Endothelial cell of umbilical vein (primary cell): ENCODE measurements around the gene VAV3. TPM values are rescaled to one million over a fixed set of nuclear protein-coding genes. Genes with fewer than 3 reads are reported as not detected.

Experiments used
- BruUV-seq: library from RNA; stranded (reverse); fragments of 400-500 nt; replicated peaks from 2 replicates; lab custom pipeline; 2021; lab: Mats Ljungman, UMichigan
- CTCF ChIA-PET: fragments of 300-600, 350-600 bp; sonication (Branson Sonifier 250); formaldehyde crosslinking; loops from one replicate; lab custom pipeline; 2021; ENCODE audit warnings: antibody characterized with exemption, inconsistent platforms; lab: Charles Lee
- POLR2A ChIA-PET: fragments of 300-600, 350-600 bp; sonication (Branson Sonifier 250); formaldehyde crosslinking; loops from one replicate; lab custom pipeline; 2021; ENCODE audit warnings: antibody characterized with exemption, inconsistent platforms; lab: Charles Lee
- DNase-seq: peaks from one replicate; pipeline ENCODE4 v3.0.0-alpha.2; 2011; ENCODE audit warnings: low read depth, low spot score
- FAIRE-seq: peaks from 2 replicates; lab custom pipeline; 2011; peaks lifted over from hg19 to GRCh38; lab: Jason Lieb, UNC
- H2AFZ ChIP-seq: 2 replicates; pipeline ENCODE4 v1.6.0; 2012; ENCODE audit warnings: low read depth, low read length, control low read depth, inconsistent platforms
- H3K27ac ChIP-seq: 2 replicates; pipeline ENCODE4 v1.5.1; 2011; ENCODE audit warnings: low read depth, mild to moderate bottlenecking, control low read depth, low read length, moderate library complexity; ENCODE audit not compliant: insufficient read depth
- H3K27me3 ChIP-seq, 2 experiments: 2 replicates each; pipeline versions ENCODE4 v1.6.0 to v1.6.1; 2011; ENCODE audit warnings: low read length in 2 of 2, mixed read lengths in 1 of 2; ENCODE audit not compliant: control insufficient read depth in 2 of 2, insufficient read depth in 2 of 2
- H3K36me3 ChIP-seq, 2 experiments: 2 replicates in 1 of 2; 3 replicates in 1 of 2; pipeline ENCODE4 v1.5.1; 2011; ENCODE audit warnings: low read length in 2 of 2, mild to moderate bottlenecking in 1 of 2, moderate library complexity in 1 of 2; ENCODE audit not compliant: control insufficient read depth in 2 of 2, insufficient read depth in 2 of 2; ENCODE audit errors: extremely low read depth in 1 of 2
- H3K4me1 ChIP-seq: 3 replicates; pipeline ENCODE4 v1.5.1; 2011; ENCODE audit warnings: mild to moderate bottlenecking, low read length; ENCODE audit not compliant: control insufficient read depth, insufficient read depth; ENCODE audit errors: extremely low read depth
- H3K4me2 ChIP-seq: 2 replicates; pipeline ENCODE4 v1.6.1; 2011; ENCODE audit warnings: low read length, control low read depth, mixed read lengths; ENCODE audit not compliant: insufficient read depth
- H3K4me3 ChIP-seq, 3 experiments: fragments of 200-600 bp in 1 of 3; sonication (generic), shearing (Covaris generic) in 1 of 3; replicated peaks in 1 of 3; 2 replicates each; pipeline ENCODE4 v1.5.1; 2011 to 2016; ENCODE audit warnings: control low read depth in 3 of 3, low read length in 3 of 3, mild to moderate bottlenecking in 2 of 3, inconsistent platforms in 1 of 3, low read depth in 1 of 3, moderate library complexity in 1 of 3; ENCODE audit not compliant: insufficient read depth in 1 of 3
- H3K79me2 ChIP-seq: 2 replicates; pipeline ENCODE4 v1.6.0; 2012; ENCODE audit warnings: low read length, inconsistent platforms; ENCODE audit not compliant: control insufficient read depth, insufficient read depth
- H3K9ac ChIP-seq: replicated peaks from 2 replicates; pipeline ENCODE3; 2011; ENCODE audit warnings: low read length, control low read depth; ENCODE audit not compliant: insufficient read depth; ENCODE audit errors: extremely low read depth
- H3K9me1 ChIP-seq: replicated peaks from 3 replicates; pipeline ENCODE4 v1.6.0; 2011; ENCODE audit warnings: mild to moderate bottlenecking, low read length; ENCODE audit not compliant: control insufficient read depth, insufficient read depth; ENCODE audit errors: extremely low read depth
- H3K9me3 ChIP-seq: replicated peaks from 2 replicates; pipeline ENCODE4 v1.5.1; 2012; ENCODE audit warnings: low read length, inconsistent platforms; ENCODE audit not compliant: control insufficient read depth, insufficient read depth
- H4K20me1 ChIP-seq: replicated peaks from 2 replicates; pipeline ENCODE3; 2011; ENCODE audit warnings: mild to moderate bottlenecking, low read length; ENCODE audit not compliant: control insufficient read depth, insufficient read depth; ENCODE audit errors: extremely low read depth
- CTCF ChIP-seq, 2 donors: IDR thresholded peaks; 1 replicate in 1 of 2; 2 replicates in 1 of 2; pipeline ENCODE4 v1.5.1; 2011; ENCODE audit warnings: low read length in 2 of 2, mild to moderate bottlenecking in 2 of 2, moderate library complexity in 2 of 2, control low read depth in 1 of 2, inconsistent platforms in 1 of 2, low read depth in 1 of 2; ENCODE audit not compliant: insufficient read depth in 1 of 2; ENCODE audit errors: extremely low read depth in 1 of 2
- EZH2 ChIP-seq: IDR thresholded peaks from 2 replicates; pipeline ENCODE4 v1.6.1; 2012; ENCODE audit warnings: borderline replicate concordance, low read depth, mild to moderate bottlenecking, moderate library complexity, low read length, inconsistent platforms; ENCODE audit not compliant: severe bottlenecking
- FOS ChIP-seq: IDR thresholded peaks from 2 replicates; pipeline ENCODE4 v1.6.1; 2011; ENCODE audit warnings: mild to moderate bottlenecking, low read length, moderate library complexity, borderline replicate concordance; ENCODE audit not compliant: insufficient read depth
- GATA2 ChIP-seq: IDR thresholded peaks from 2 replicates; pipeline ENCODE4 v1.7.0; 2011; ENCODE audit warnings: low read depth, mild to moderate bottlenecking, moderate library complexity, mixed read lengths, low read length; ENCODE audit not compliant: insufficient read length, insufficient read depth
- JUN ChIP-seq: IDR thresholded peaks from 2 replicates; pipeline ENCODE4 v1.6.1; 2011; ENCODE audit warnings: borderline replicate concordance, low read depth; ENCODE audit not compliant: insufficient read length, insufficient read depth
- MAX ChIP-seq: IDR thresholded peaks from 2 replicates; pipeline ENCODE4 v1.6.1; 2011; ENCODE audit not compliant: insufficient read depth, insufficient read length
- MYC ChIP-seq: IDR thresholded peaks from one replicate; pipeline ENCODE4 v1.6.1; 2011; ENCODE audit warnings: mild to moderate bottlenecking, low read depth, low read length
- POLR2A ChIP-seq: IDR thresholded peaks from 2 replicates; pipeline ENCODE4 v1.6.1; 2012; ENCODE audit warnings: low read depth, mild to moderate bottlenecking, control low read depth, low read length
- POLR2AphosphoS5 ChIP-seq: IDR thresholded peaks from 2 replicates; pipeline ENCODE4 v1.6.1; 2012; ENCODE audit warnings: low read depth, mild to moderate bottlenecking, control low read depth, low read length, moderate library complexity; ENCODE audit not compliant: insufficient read depth
- dilution Hi-C: fragments of 300-500 bp; cut with MboI; formaldehyde crosslinking; loops from one replicate; pipeline ENCODE4 v1.15.0; 2019; ENCODE audit warnings: low sequenced_read_pairs; ENCODE audit not compliant: extremely low pct_ligation_motif_present
- intact Hi-C: fragments of 100-400 bp; cut with micrococcal nuclease; formaldehyde crosslinking; loops from one replicate; pipeline ENCODE4 v1.10.0; 2022
- polyA plus RNA-seq, 4 experiments: library from polyadenylated mRNA; depleted of rRNA in 3 of 4; stranded (reverse) in 3 of 4; unstranded in 1 of 4; fragments of >200 nt; gene quantifications; 2 replicates each; pipeline versions ENCODE4 v1.2.1 to v1.2.3, GENCODE V29; 2011 to 2012; ENCODE audit warnings: missing spikeins in 1 of 4
- total RNA-seq: library from RNA; stranded (reverse); gene quantifications from 2 replicates; pipeline ENCODE4 v1.2.3, GENCODE V29; 2021

VAV3 gene
- total and polyA plus RNA-seq, 2 donors (not counting 3 experiments of a cell fraction or from before 2014, with no cell fraction given) = 0.18 to 1.5 TPM

- Histone ChIP-seq H2AFZ (no peak overlapping the region), H3K4me3 (no peak overlapping the region), H3K36me3 (no peaks in the 10 kb centered on the region), H3K4me1 (no peaks in the 10 kb centered on the region), H3K4me2 (no peak overlapping the region), H3K9ac (no peak overlapping the region), H4K20me1 (no peaks in the 10 kb centered on the region), H3K9me1 (no peaks in the 10 kb centered on the region), H3K27me3 (peaks cover 0 to 2% of the 10 kb centered on the region in 2 experiments), H3K9me3 (no peaks in the 10 kb centered on the region), H3K79me2 (no peaks in the 10 kb centered on the region), H3K27ac (no peak overlapping the region)
- DNase-seq (no peak), FAIRE-seq (no peak)
- dilution Hi-C loops = no loop called here
- ChIA-PET CTCF (interaction anchor here (1.1 to 7.2 kb wide), 2 partner anchors 13 to 330 kb away, joined by 4 to 47 read pairs; no protein-coding TSS in a partner anchor), POLR2A (no interaction called here)
- intact Hi-C loops = no loop called here
- no peak for TF ChIP-seq MYC
- no TSS peak for BruUV-seq
These were observed 169.5 kb downstream of the VAV3 start for GRCh38 chr1:107795441-107795840.

- Histone ChIP-seq H3K9ac (no peak overlapping the region), H2AFZ (no peak overlapping the region), H3K36me3 (no peaks in the 10 kb centered on the region), H3K9me1 (no peaks in the 10 kb centered on the region), H3K79me2 (no peaks in the 10 kb centered on the region), H3K27ac (no peak overlapping the region), H3K27me3 (peaks cover 0 to 2% of the 10 kb centered on the region in 2 experiments), H4K20me1 (no peaks in the 10 kb centered on the region), H3K4me3 (no peak overlapping the region), H3K9me3 (no peaks in the 10 kb centered on the region), H3K4me2 (no peak overlapping the region), H3K4me1 (no peaks in the 10 kb centered on the region)
- intact Hi-C loops = no loop called here
- ChIA-PET CTCF (interaction anchor here (0.8 to 7.2 kb wide), 3 partner anchors 10 to 44 kb away, joined by 3 to 47 read pairs (median 4); no protein-coding TSS in a partner anchor), POLR2A (interaction anchor here (0.6 kb wide), 1 partner anchor 19 kb away, joined by 4 read pairs; no protein-coding TSS in a partner anchor)
- FAIRE-seq = no peak
- dilution Hi-C loops = no loop called here
- no peak for TF ChIP-seq MYC
- TF ChIP-seq POLR2AphosphoS5 = no peak
- TF ChIP-seq FOS = no peak
- TF ChIP-seq MAX = no peak
- no peak for TF ChIP-seq POLR2A
- no peak for TF ChIP-seq EZH2
- TF ChIP-seq GATA2 = no peak
- no peak for TF ChIP-seq CTCF (IDR thresholded peaks at IDR 0.05; ENCODE audit: extremely low read depth in 1 of 2, insufficient read depth in 1 of 2, low read depth in 1 of 2, low read length in 2 of 2)
- TF ChIP-seq JUN = no peak
- DNase-seq = no peak
- BruUV-seq = no TSS peak
These were observed 170.4 kb downstream of the VAV3 start for GRCh38 chr1:107794571-107794970.
